ENCODE data around the gene PLEKHM3. TPM values are rescaled to one million over a fixed set of nuclear protein-coding genes. Genes with fewer than 3 reads are reported as not detected.

The PLEKHM3 gene
- total RNA-seq, 1 experiment from 2014 or later = 6.5 TPM

- intact Hi-C loops (cut with micrococcal nuclease; ENCODE audit: unreplicated experiment) = no loop called here
- Histone ChIP-seq H3K27ac (ENCODE audit: low read depth, low read length, poor library complexity, severe bottlenecking) (no peak overlapping the region), H3K27me3 (replicated peaks; ENCODE audit: insufficient read depth, low read depth, low read length, poor library complexity) (no peaks in the 10 kb centered on the region), H3K9me3 (ENCODE audit: low read depth, low read length, poor library complexity, severe bottlenecking) (no peaks in the 10 kb centered on the region), H3K4me1 (ENCODE audit: insufficient read depth, low read length, poor library complexity, severe bottlenecking) (no peaks in the 10 kb centered on the region), H3K36me3 (ENCODE audit: insufficient read depth, low read length, poor library complexity, severe bottlenecking) (no peaks in the 10 kb centered on the region), H3K4me3 (ENCODE audit: low read depth, low read length, poor library complexity, severe bottlenecking) (no peak overlapping the region)
- DNase-seq (ENCODE audit: low spot score) = no peak
- ChIA-PET POLR2A (ENCODE audit: low non-redundant PET) (no interaction called here), CTCF (no interaction called here)
- TF ChIP-seq EZH2 (IDR thresholded peaks at IDR 0.05; ENCODE audit: borderline replicate concordance, low read depth, low read length, poor library complexity, severe bottlenecking) (no peak), CTCF (conservative IDR thresholded peaks at IDR 0.05; ENCODE audit: low read depth, low read length) (no peak)
- BruUV-seq (replicated peaks) = no TSS peak
Measured at GRCh38 chr2:207816546-207816945, 208.8 kb downstream of the PLEKHM3 start.

- Histone ChIP-seq H3K36me3 (ENCODE audit: insufficient read depth, low read length, poor library complexity, severe bottlenecking) (no peaks in the 10 kb centered on the region), H3K4me1 (ENCODE audit: insufficient read depth, low read length, poor library complexity, severe bottlenecking) (no peaks in the 10 kb centered on the region), H3K9me3 (ENCODE audit: low read depth, low read length, poor library complexity, severe bottlenecking) (no peaks in the 10 kb centered on the region), H3K27ac (ENCODE audit: low read depth, low read length, poor library complexity, severe bottlenecking) (no peak overlapping the region), H3K27me3 (replicated peaks; ENCODE audit: insufficient read depth, low read depth, low read length, poor library complexity) (no peaks in the 10 kb centered on the region), H3K4me3 (ENCODE audit: low read depth, low read length, poor library complexity, severe bottlenecking) (no peak overlapping the region)
- BruUV-seq (replicated peaks) = no TSS peak
- ChIA-PET CTCF (no interaction called here), POLR2A (ENCODE audit: low non-redundant PET) (no interaction called here)
- no peak for DNase-seq (ENCODE audit: low spot score)
- intact Hi-C loops (cut with micrococcal nuclease; ENCODE audit: unreplicated experiment) = no loop called here
- TF ChIP-seq EZH2 (IDR thresholded peaks at IDR 0.05; ENCODE audit: borderline replicate concordance, low read depth, low read length, poor library complexity, severe bottlenecking) (no peak), CTCF (conservative IDR thresholded peaks at IDR 0.05; ENCODE audit: low read depth, low read length) (no peak)
Measured at GRCh38 chr2:207815254-207815653, 210.1 kb downstream of the PLEKHM3 start.

GRCh38 chr2:207813942-207814341 is 211.4 kb downstream of the PLEKHM3 start:
- no peak for DNase-seq (ENCODE audit: low spot score)
- intact Hi-C loops (cut with micrococcal nuclease; ENCODE audit: unreplicated experiment) = no loop called here
- no TSS peak for BruUV-seq (replicated peaks)
- no peaks in the 10 kb centered on the region for H3K4me1 ChIP-seq (ENCODE audit: insufficient read depth, low read length, poor library complexity, severe bottlenecking)
- no peak overlapping the region for H3K4me3 ChIP-seq (ENCODE audit: low read depth, low read length, poor library complexity, severe bottlenecking)
- no peak overlapping the region for H3K27ac ChIP-seq (ENCODE audit: low read depth, low read length, poor library complexity, severe bottlenecking)
- no peaks in the 10 kb centered on the region for H3K36me3 ChIP-seq (ENCODE audit: insufficient read depth, low read length, poor library complexity, severe bottlenecking)
- H3K27me3 ChIP-seq (replicated peaks; ENCODE audit: insufficient read depth, low read depth, low read length, poor library complexity) = no peaks in the 10 kb centered on the region
- no peaks in the 10 kb centered on the region for H3K9me3 ChIP-seq (ENCODE audit: low read depth, low read length, poor library complexity, severe bottlenecking)
- TF ChIP-seq CTCF (conservative IDR thresholded peaks at IDR 0.05; ENCODE audit: low read depth, low read length) = no peak
- TF ChIP-seq EZH2 (IDR thresholded peaks at IDR 0.05; ENCODE audit: borderline replicate concordance, low read depth, low read length, poor library complexity, severe bottlenecking) = no peak
- POLR2A ChIA-PET (ENCODE audit: low non-redundant PET) = no interaction called here
- CTCF ChIA-PET = interaction anchor here (0.6 kb wide), 1 partner anchor 45 kb away, joined by 4 read pairs; no protein-coding TSS in a partner anchor

Data from A673 (cell line).